ENCODE data around the gene HHIPL2.

- TF ChIP-seq POLR2A (IDR thresholded peaks at IDR 0.05), result no peak
- no peak for TF ChIP-seq CTCF (IDR thresholded peaks at IDR 0.05 in 8 of 11, conservative IDR thresholded peaks at IDR 0.05 in 3 of 11)
Observed at GRCh38 chr1:222539951-222540597, 7.8 kb downstream of the HHIPL2 start.
